ENCODE results near the gene NIPA2. TPM values are rescaled to one million over a fixed set of nuclear protein-coding genes. Genes with fewer than 3 reads are reported as not detected.
A peak's percentile ranks its signal among the peaks of the same experiment; 100 is the strongest.

The NIPA2 gene
- polyA plus RNA-seq, 2 donors = 6.7 to 21.1 TPM

- peaks cover 5 to 16% of the 10 kb centered on the region in 2 donors for H3K36me3 ChIP-seq (ENCODE audit: control insufficient read depth in 2 of 2, insufficient read depth in 2 of 2, low read length in 1 of 2)
- no peaks in the 10 kb centered on the region for H3K4me1 ChIP-seq (ENCODE audit: control insufficient read depth in 2 of 2, insufficient read depth in 2 of 2, low read length in 1 of 2)
- H3K27me3 ChIP-seq (ENCODE audit: control insufficient read depth in 1 of 2, insufficient read depth in 2 of 2, low read length in 2 of 2) = no peaks in the 10 kb centered on the region
- WGBS, 2 donors = 94 to 96% methylated on average over 29 of the region's 29 CpGs
- H3K4me3 ChIP-seq (ENCODE audit: low read depth in 1 of 2, low read length in 2 of 2) = no peak overlapping the region
- H3K27ac ChIP-seq (ENCODE audit: low read depth in 2 of 2, low read length in 1 of 2) = no peak overlapping the region
- no peaks in the 10 kb centered on the region for H3K9me3 ChIP-seq (ENCODE audit: control insufficient read depth in 2 of 2, insufficient read depth in 1 of 2, low read depth in 1 of 2, low read length in 1 of 2)
Measured at GRCh38 chr15:22823495-22824128, 14.9 kb upstream of the NIPA2 start.

GRCh38 chr15:22827125-22827524 lies 11.3 kb upstream of the NIPA2 start:
- H3K27ac ChIP-seq (ENCODE audit: low read depth in 2 of 2, low read length in 1 of 2) = no peak overlapping the region
- no peaks in the 10 kb centered on the region for H3K4me1 ChIP-seq (ENCODE audit: control insufficient read depth in 2 of 2, insufficient read depth in 2 of 2, low read length in 1 of 2)
- WGBS, 2 donors = 67% methylated on average over 1 of the region's 1 CpG
- H3K27me3 ChIP-seq (ENCODE audit: control insufficient read depth in 1 of 2, insufficient read depth in 2 of 2, low read length in 2 of 2) = no peaks in the 10 kb centered on the region
- no peak overlapping the region for H3K4me3 ChIP-seq (ENCODE audit: low read depth in 1 of 2, low read length in 2 of 2)
- H3K9me3 ChIP-seq (ENCODE audit: control insufficient read depth in 2 of 2, insufficient read depth in 1 of 2, low read depth in 1 of 2, low read length in 1 of 2) = no peaks in the 10 kb centered on the region
- H3K36me3 ChIP-seq (ENCODE audit: control insufficient read depth in 2 of 2, insufficient read depth in 2 of 2, low read length in 1 of 2) = peaks cover 0 to 15% of the 10 kb centered on the region in 2 donors

GRCh38 chr15:22831473-22831872 lies 7.0 kb upstream of the NIPA2 start:
- Histone ChIP-seq H3K27ac (ENCODE audit: low read depth in 2 of 2, low read length in 1 of 2) (no peak overlapping the region), H3K4me1 (ENCODE audit: control insufficient read depth in 2 of 2, insufficient read depth in 2 of 2, low read length in 1 of 2) (peaks cover 0 to 2% of the 10 kb centered on the region in 2 donors), H3K4me3 (ENCODE audit: low read depth in 1 of 2, low read length in 2 of 2) (no peak overlapping the region), H3K36me3 (ENCODE audit: control insufficient read depth in 2 of 2, insufficient read depth in 2 of 2, low read length in 1 of 2) (peaks cover 0 to 5% of the 10 kb centered on the region in 2 donors), H3K9me3 (ENCODE audit: control insufficient read depth in 2 of 2, insufficient read depth in 1 of 2, low read depth in 1 of 2, low read length in 1 of 2) (no peaks in the 10 kb centered on the region), H3K27me3 (ENCODE audit: control insufficient read depth in 1 of 2, insufficient read depth in 2 of 2, low read length in 2 of 2) (no peaks in the 10 kb centered on the region)
- WGBS, 2 donors = 41 to 44% methylated on average over 1 of the region's 1 CpG

GRCh38 chr15:22839046-22839695 lies 705 bp downstream of the NIPA2 start:
- Histone ChIP-seq H3K27me3 (ENCODE audit: control insufficient read depth in 1 of 2, insufficient read depth in 2 of 2, low read length in 2 of 2) (no peaks in the 10 kb centered on the region), H3K4me1 (ENCODE audit: control insufficient read depth in 2 of 2, insufficient read depth in 2 of 2, low read length in 1 of 2) (no peaks in the 10 kb centered on the region), H3K36me3 (ENCODE audit: control insufficient read depth in 2 of 2, insufficient read depth in 2 of 2, low read length in 1 of 2) (no peaks in the 10 kb centered on the region), H3K9me3 (ENCODE audit: control insufficient read depth in 2 of 2, insufficient read depth in 1 of 2, low read depth in 1 of 2, low read length in 1 of 2) (no peaks in the 10 kb centered on the region), H3K4me3 (ENCODE audit: low read depth in 1 of 2, low read length in 2 of 2) (peak overlapping the region; percentile 75 to 93), H3K27ac (ENCODE audit: low read depth in 2 of 2, low read length in 1 of 2) (peak overlapping the region; percentile 98 to 99)
- 0 to 1% methylated on average over 16 of the region's 16 CpGs for WGBS, 2 donors

GRCh38 chr15:22844421-22845288 lies 6.2 kb downstream of the NIPA2 start:
- H3K9me3 ChIP-seq (ENCODE audit: control insufficient read depth in 2 of 2, insufficient read depth in 1 of 2, low read depth in 1 of 2, low read length in 1 of 2) = no peaks in the 10 kb centered on the region
- H3K4me1 ChIP-seq (ENCODE audit: control insufficient read depth in 2 of 2, insufficient read depth in 2 of 2, low read length in 1 of 2) = no peaks in the 10 kb centered on the region
- H3K36me3 ChIP-seq (ENCODE audit: control insufficient read depth in 2 of 2, insufficient read depth in 2 of 2, low read length in 1 of 2) = peaks cover 0 to 5% of the 10 kb centered on the region in 2 donors
- 80 to 86% methylated on average over 19 of the region's 19 CpGs for WGBS, 2 donors
- H3K27me3 ChIP-seq (ENCODE audit: control insufficient read depth in 1 of 2, insufficient read depth in 2 of 2, low read length in 2 of 2) = no peaks in the 10 kb centered on the region
- H3K27ac ChIP-seq (ENCODE audit: low read depth in 2 of 2, low read length in 1 of 2) = no peak overlapping the region
- H3K4me3 ChIP-seq (ENCODE audit: low read depth in 1 of 2, low read length in 2 of 2) = no peak overlapping the region

- no peaks in the 10 kb centered on the region for H3K4me1 ChIP-seq (ENCODE audit: control insufficient read depth in 2 of 2, insufficient read depth in 2 of 2, low read length in 1 of 2)
- no peaks in the 10 kb centered on the region for H3K9me3 ChIP-seq (ENCODE audit: control insufficient read depth in 2 of 2, insufficient read depth in 1 of 2, low read depth in 1 of 2, low read length in 1 of 2)
- H3K27me3 ChIP-seq (ENCODE audit: control insufficient read depth in 1 of 2, insufficient read depth in 2 of 2, low read length in 2 of 2) = no peaks in the 10 kb centered on the region
- WGBS, 2 donors = 63 to 68% methylated on average over 2 of the region's 2 CpGs
- H3K36me3 ChIP-seq (ENCODE audit: control insufficient read depth in 2 of 2, insufficient read depth in 2 of 2, low read length in 1 of 2) = peaks cover 0 to 5% of the 10 kb centered on the region in 2 donors
- H3K27ac ChIP-seq (ENCODE audit: low read depth in 2 of 2, low read length in 1 of 2) = no peak overlapping the region
- H3K4me3 ChIP-seq (ENCODE audit: low read depth in 1 of 2, low read length in 2 of 2) = no peak overlapping the region
Measured at GRCh38 chr15:22845289-22845900, 6.9 kb downstream of the NIPA2 start.

- peaks cover 0 to 5% of the 10 kb centered on the region in 2 donors for H3K36me3 ChIP-seq (ENCODE audit: control insufficient read depth in 2 of 2, insufficient read depth in 2 of 2, low read length in 1 of 2)
- H3K27ac ChIP-seq (ENCODE audit: low read depth in 2 of 2, low read length in 1 of 2) = no peak overlapping the region
- no peaks in the 10 kb centered on the region for H3K27me3 ChIP-seq (ENCODE audit: control insufficient read depth in 1 of 2, insufficient read depth in 2 of 2, low read length in 2 of 2)
- H3K4me1 ChIP-seq (ENCODE audit: control insufficient read depth in 2 of 2, insufficient read depth in 2 of 2, low read length in 1 of 2) = no peaks in the 10 kb centered on the region
- no peaks in the 10 kb centered on the region for H3K9me3 ChIP-seq (ENCODE audit: control insufficient read depth in 2 of 2, insufficient read depth in 1 of 2, low read depth in 1 of 2, low read length in 1 of 2)
- WGBS, 2 donors = 91 to 94% methylated on average over 6 of the region's 6 CpGs
- H3K4me3 ChIP-seq (ENCODE audit: low read depth in 1 of 2, low read length in 2 of 2) = no peak overlapping the region
Measured at GRCh38 chr15:22846073-22846472, 7.6 kb downstream of the NIPA2 start.

- Histone ChIP-seq H3K4me3 (ENCODE audit: low read depth in 1 of 2, low read length in 2 of 2) (no peak overlapping the region), H3K9me3 (ENCODE audit: control insufficient read depth in 2 of 2, insufficient read depth in 1 of 2, low read depth in 1 of 2, low read length in 1 of 2) (no peaks in the 10 kb centered on the region), H3K4me1 (ENCODE audit: control insufficient read depth in 2 of 2, insufficient read depth in 2 of 2, low read length in 1 of 2) (no peaks in the 10 kb centered on the region), H3K27ac (ENCODE audit: low read depth in 2 of 2, low read length in 1 of 2) (no peak overlapping the region), H3K36me3 (ENCODE audit: control insufficient read depth in 2 of 2, insufficient read depth in 2 of 2, low read length in 1 of 2) (peaks cover 0 to 9% of the 10 kb centered on the region in 2 donors), H3K27me3 (ENCODE audit: control insufficient read depth in 1 of 2, insufficient read depth in 2 of 2, low read length in 2 of 2) (no peaks in the 10 kb centered on the region)
- WGBS, 2 donors = 85 to 87% methylated on average over 3 of the region's 3 CpGs
Measured at GRCh38 chr15:22850055-22850454, 11.6 kb downstream of the NIPA2 start.

GRCh38 chr15:22851513-22851912 lies 13.0 kb downstream of the NIPA2 start:
- WGBS, 2 donors = 84 to 89% methylated on average over 4 of the region's 4 CpGs
- Histone ChIP-seq H3K4me1 (ENCODE audit: control insufficient read depth in 2 of 2, insufficient read depth in 2 of 2, low read length in 1 of 2) (no peaks in the 10 kb centered on the region), H3K36me3 (ENCODE audit: control insufficient read depth in 2 of 2, insufficient read depth in 2 of 2, low read length in 1 of 2) (peaks cover 0 to 8% of the 10 kb centered on the region in 2 donors), H3K9me3 (ENCODE audit: control insufficient read depth in 2 of 2, insufficient read depth in 1 of 2, low read depth in 1 of 2, low read length in 1 of 2) (no peaks in the 10 kb centered on the region), H3K4me3 (ENCODE audit: low read depth in 1 of 2, low read length in 2 of 2) (no peak overlapping the region), H3K27ac (ENCODE audit: low read depth in 2 of 2, low read length in 1 of 2) (no peak overlapping the region), H3K27me3 (ENCODE audit: control insufficient read depth in 1 of 2, insufficient read depth in 2 of 2, low read length in 2 of 2) (no peaks in the 10 kb centered on the region)

Measured in esophagus (tissue), 2 donors.